GM08714 (cell line): Measurements from ENCODE around the gene SYNPR.

Source experiments
- H3K4me3 ChIP-seq: fragments of 200-500 bp; sonication (Bioruptor generic); 2 replicates; pipeline ENCODE4 v1.5.1; 2014; ENCODE audit warnings: mild to moderate bottlenecking, low read length, inconsistent platforms
- ZNF274 ChIP-seq: IDR thresholded peaks from 2 replicates; pipeline ENCODE4 v1.6.1; 2012; ENCODE audit warnings: mild to moderate bottlenecking, low read depth, low read length

SYNPR gene

GRCh38 chr3:63384382-63384781 lies 106.3 kb downstream of the SYNPR start:
- TF ChIP-seq ZNF274: no peak
- H3K4me3 ChIP-seq: no peak overlapping the region

GRCh38 chr3:63385629-63386028 lies 107.5 kb downstream of the SYNPR start:
- no peak for TF ChIP-seq ZNF274
- H3K4me3 ChIP-seq: no peak overlapping the region

- no peak overlapping the region for H3K4me3 ChIP-seq
- TF ChIP-seq ZNF274: no peak
Observed at GRCh38 chr3:63386568-63386967, 108.5 kb downstream of the SYNPR start.

GRCh38 chr3:63387568-63387967 lies 109.5 kb downstream of the SYNPR start:
- no peak overlapping the region for H3K4me3 ChIP-seq
- TF ChIP-seq ZNF274: no peak

GRCh38 chr3:63390710-63391230 lies 112.7 kb downstream of the SYNPR start:
- TF ChIP-seq ZNF274: no peak
- H3K4me3 ChIP-seq: no peak overlapping the region

- no peak overlapping the region for H3K4me3 ChIP-seq
- TF ChIP-seq ZNF274: no peak
Observed at GRCh38 chr3:63395960-63396359, 117.9 kb downstream of the SYNPR start.

GRCh38 chr3:63400246-63400860 lies 122.2 kb downstream of the SYNPR start:
- no peak for TF ChIP-seq ZNF274
- H3K4me3 ChIP-seq: no peak overlapping the region

GRCh38 chr3:63405882-63406281 lies 127.8 kb downstream of the SYNPR start:
- H3K4me3 ChIP-seq: no peak overlapping the region
- TF ChIP-seq ZNF274: no peak

GRCh38 chr3:63413523-63413922 lies 135.4 kb downstream of the SYNPR start:
- no peak overlapping the region for H3K4me3 ChIP-seq
- TF ChIP-seq ZNF274: no peak

GRCh38 chr3:63414607-63415006 lies 136.5 kb downstream of the SYNPR start:
- no peak overlapping the region for H3K4me3 ChIP-seq
- no peak for TF ChIP-seq ZNF274

GRCh38 chr3:63429905-63430304 lies 151.8 kb downstream of the SYNPR start:
- H3K4me3 ChIP-seq: no peak overlapping the region
- no peak for TF ChIP-seq ZNF274

- H3K4me3 ChIP-seq: no peak overlapping the region
- no peak for TF ChIP-seq ZNF274
Observed at GRCh38 chr3:63430875-63431274, 152.8 kb downstream of the SYNPR start.

GRCh38 chr3:63437858-63438257 lies 159.8 kb downstream of the SYNPR start:
- H3K4me3 ChIP-seq: no peak overlapping the region
- no peak for TF ChIP-seq ZNF274

- no peak for TF ChIP-seq ZNF274
- no peak overlapping the region for H3K4me3 ChIP-seq
Observed at GRCh38 chr3:63438826-63439371, 160.8 kb downstream of the SYNPR start.

GRCh38 chr3:63441262-63441661 lies 163.2 kb downstream of the SYNPR start:
- TF ChIP-seq ZNF274: no peak
- H3K4me3 ChIP-seq: no peak overlapping the region

- no peak overlapping the region for H3K4me3 ChIP-seq
- TF ChIP-seq ZNF274: no peak
Observed at GRCh38 chr3:63442918-63443317, 164.8 kb downstream of the SYNPR start.
